Left lung (tissue), 10 donors: ENCODE data around the gene RMI2. TPM values are rescaled to one million over a fixed set of nuclear protein-coding genes. Genes with fewer than 3 reads are reported as not detected.

ENCODE experiments used
- ATAC-seq: fragments of 200-7000 bp; cut with Tn5 transposase; one replicate; pipeline ENCODE4 v1.9.1; 2020; ENCODE audit warnings: moderate library complexity
- DNase-seq, 4 donors: peaks; one replicate each; pipeline ENCODE4 v3.0.0-alpha.2; 2013 to 2020
- H3K27ac ChIP-seq, 2 donors: fragments of 200-600 bp; sonication (generic) in 1 of 2; one replicate each; pipeline versions ENCODE4 v1.5.0 to v1.8.0; 2020 to 2021
- H3K27me3 ChIP-seq, 2 donors: fragments of 200-600 bp; sonication (generic) in 1 of 2; one replicate each; pipeline versions ENCODE4 v1.5.0 to v1.8.0; 2020 to 2021
- H3K36me3 ChIP-seq, 2 donors: fragments of 200-600 bp; sonication (generic) in 1 of 2; one replicate each; pipeline versions ENCODE4 v1.5.0 to v1.8.0; 2020 to 2021
- H3K4me1 ChIP-seq, 2 donors: fragments of 200-600 bp; one replicate each; pipeline ENCODE4 v1.8.0; 2021
- H3K4me3 ChIP-seq, 2 donors: fragments of 200-600 bp; sonication (generic) in 1 of 2; one replicate each; pipeline versions ENCODE4 v1.5.0 to v1.8.0; 2020 to 2021; ENCODE audit warnings: mild to moderate bottlenecking in 1 of 2
- H3K9me3 ChIP-seq, 2 donors: fragments of 200-600 bp; sonication (generic) in 1 of 2; one replicate each; pipeline versions ENCODE4 v1.5.0 to v1.8.0; 2020 to 2021
- intact Hi-C, 2 donors: fragments of 100-400 bp; cut with DNase I; formaldehyde crosslinking; loops; one replicate each; pipeline versions ENCODE4 v1.11.2 to v1.14.2; 2022
- polyA plus RNA-seq, 6 donors: library from polyadenylated mRNA; unstranded; fragments of 120-200 nt; gene quantifications; one replicate each; pipeline ENCODE4 v1.2.1, GENCODE V29; 2013; ENCODE audit not compliant: insufficient read length in 6 of 6
- total RNA-seq, 2 donors: library from RNA; stranded (reverse); fragmentation: NEBNext Ultra II Directional; extraction: Animal tissue kit (Norgen Biotek cat#: 25700); gene quantifications; one replicate each; pipeline ENCODE4 v1.2.1, GENCODE V29; 2021
- TF ChIP-seq, protein P1 (sequence below), 2 donors: fragments of 200-600 bp; sonication (generic) in 1 of 2; IDR thresholded peaks; one replicate each; pipeline versions ENCODE4 v1.5.0 to v1.8.0; 2021; ENCODE audit warnings: antibody characterized with exemption in 2 of 2
- donor health status: DM: no; HTN: yes; CAD: no.
- donor health status: DM: no; HTN: no; CAD: no.

Gene RMI2
- total and polyA plus RNA-seq, 8 donors = 9.6 to 34.5 (median 25.2) TPM

DNA sequence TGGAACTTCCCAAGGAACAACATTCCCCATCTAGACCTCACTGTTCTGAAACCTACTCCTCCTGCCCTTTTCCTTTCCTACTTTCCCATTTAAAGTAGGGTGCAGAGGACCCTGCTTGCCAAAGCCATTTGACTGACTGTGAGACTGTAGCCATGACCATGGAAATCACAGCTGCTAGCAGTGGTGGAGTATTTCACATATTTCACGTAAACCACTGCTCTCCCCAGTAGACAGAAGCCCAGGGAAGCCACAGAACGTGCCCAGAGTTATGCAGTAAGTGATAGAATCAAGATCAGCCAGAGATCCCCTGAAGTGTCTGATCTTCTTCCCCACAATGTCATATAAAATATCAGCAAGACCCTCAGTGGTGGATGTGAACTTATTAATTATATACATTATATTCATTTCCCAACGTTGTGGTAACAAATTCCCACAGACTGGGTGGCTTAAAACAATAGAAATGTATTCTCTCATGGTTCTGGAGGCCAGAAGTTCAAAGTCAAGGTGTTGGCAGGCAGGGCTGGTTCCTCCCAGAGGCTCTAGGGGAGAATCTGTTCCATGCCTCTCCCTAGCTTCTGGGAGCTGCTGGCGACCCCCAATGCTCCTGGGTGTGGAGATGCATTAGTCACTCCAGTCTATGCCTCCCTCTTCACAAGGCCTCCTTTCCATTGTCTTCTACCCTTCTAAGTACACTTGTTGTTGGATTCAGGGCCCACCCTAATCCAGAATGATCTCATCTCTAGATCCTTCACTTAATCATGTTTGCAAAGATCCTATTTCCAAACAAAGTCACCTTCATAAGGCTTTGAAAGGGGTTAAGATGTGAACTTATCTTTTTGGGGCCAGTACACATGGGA, 43.4 kb upstream of the RMI2 start:
- DNase-seq (no peak), ATAC-seq (no peak)
- Histone ChIP-seq H3K4me1 (peaks cover 12 to 26% of the 10 kb centered on the region in 2 donors), H3K27ac (no peak overlapping the region), H3K27me3 (no peaks in the 10 kb centered on the region), H3K36me3 (no peaks in the 10 kb centered on the region), H3K9me3 (no peaks in the 10 kb centered on the region), H3K4me3 (no peak overlapping the region)
- TF ChIP-seq, protein P1, sequence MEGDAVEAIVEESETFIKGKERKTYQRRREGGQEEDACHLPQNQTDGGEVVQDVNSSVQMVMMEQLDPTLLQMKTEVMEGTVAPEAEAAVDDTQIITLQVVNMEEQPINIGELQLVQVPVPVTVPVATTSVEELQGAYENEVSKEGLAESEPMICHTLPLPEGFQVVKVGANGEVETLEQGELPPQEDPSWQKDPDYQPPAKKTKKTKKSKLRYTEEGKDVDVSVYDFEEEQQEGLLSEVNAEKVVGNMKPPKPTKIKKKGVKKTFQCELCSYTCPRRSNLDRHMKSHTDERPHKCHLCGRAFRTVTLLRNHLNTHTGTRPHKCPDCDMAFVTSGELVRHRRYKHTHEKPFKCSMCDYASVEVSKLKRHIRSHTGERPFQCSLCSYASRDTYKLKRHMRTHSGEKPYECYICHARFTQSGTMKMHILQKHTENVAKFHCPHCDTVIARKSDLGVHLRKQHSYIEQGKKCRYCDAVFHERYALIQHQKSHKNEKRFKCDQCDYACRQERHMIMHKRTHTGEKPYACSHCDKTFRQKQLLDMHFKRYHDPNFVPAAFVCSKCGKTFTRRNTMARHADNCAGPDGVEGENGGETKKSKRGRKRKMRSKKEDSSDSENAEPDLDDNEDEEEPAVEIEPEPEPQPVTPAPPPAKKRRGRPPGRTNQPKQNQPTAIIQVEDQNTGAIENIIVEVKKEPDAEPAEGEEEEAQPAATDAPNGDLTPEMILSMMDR (IDR thresholded peaks at IDR 0.05) = no peak
- intact Hi-C loops = no loop called here

DNA sequence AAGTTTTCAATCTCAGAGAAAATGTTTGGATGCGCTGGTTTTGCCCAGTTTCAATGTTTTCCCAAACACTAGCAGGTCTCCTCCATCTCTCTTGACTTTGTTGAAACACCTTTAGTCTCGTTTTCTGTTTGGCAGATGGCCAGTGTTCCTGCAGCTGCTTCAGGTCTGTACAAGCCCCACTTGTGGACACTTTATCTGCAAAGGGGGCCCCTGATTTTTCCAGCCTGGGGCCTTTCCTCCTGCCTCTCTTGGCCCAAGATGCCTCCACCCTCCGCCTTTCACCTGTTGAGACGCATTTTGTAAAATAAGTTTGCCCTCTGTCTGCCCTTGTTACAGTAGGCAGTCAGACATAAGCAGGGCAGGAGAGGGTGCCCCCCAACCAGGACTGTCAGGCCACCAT, 42.3 kb upstream of the RMI2 start:
- ATAC-seq (peak; percentile 10), DNase-seq (peak in 1 of 4 donors; percentile 81)
- no peaks in the 10 kb centered on the region for H3K36me3 ChIP-seq
- H3K9me3 ChIP-seq = no peaks in the 10 kb centered on the region
- TF ChIP-seq, protein P1 (IDR thresholded peaks at IDR 0.05) = no peak
- no peak overlapping the region for H3K4me3 ChIP-seq
- peaks cover 2 to 22% of the 10 kb centered on the region in 2 donors for H3K4me1 ChIP-seq
- peak overlapping the region; percentile 55 to 71 for H3K27ac ChIP-seq
- intact Hi-C loops = no loop called here
- no peaks in the 10 kb centered on the region for H3K27me3 ChIP-seq

DNA sequence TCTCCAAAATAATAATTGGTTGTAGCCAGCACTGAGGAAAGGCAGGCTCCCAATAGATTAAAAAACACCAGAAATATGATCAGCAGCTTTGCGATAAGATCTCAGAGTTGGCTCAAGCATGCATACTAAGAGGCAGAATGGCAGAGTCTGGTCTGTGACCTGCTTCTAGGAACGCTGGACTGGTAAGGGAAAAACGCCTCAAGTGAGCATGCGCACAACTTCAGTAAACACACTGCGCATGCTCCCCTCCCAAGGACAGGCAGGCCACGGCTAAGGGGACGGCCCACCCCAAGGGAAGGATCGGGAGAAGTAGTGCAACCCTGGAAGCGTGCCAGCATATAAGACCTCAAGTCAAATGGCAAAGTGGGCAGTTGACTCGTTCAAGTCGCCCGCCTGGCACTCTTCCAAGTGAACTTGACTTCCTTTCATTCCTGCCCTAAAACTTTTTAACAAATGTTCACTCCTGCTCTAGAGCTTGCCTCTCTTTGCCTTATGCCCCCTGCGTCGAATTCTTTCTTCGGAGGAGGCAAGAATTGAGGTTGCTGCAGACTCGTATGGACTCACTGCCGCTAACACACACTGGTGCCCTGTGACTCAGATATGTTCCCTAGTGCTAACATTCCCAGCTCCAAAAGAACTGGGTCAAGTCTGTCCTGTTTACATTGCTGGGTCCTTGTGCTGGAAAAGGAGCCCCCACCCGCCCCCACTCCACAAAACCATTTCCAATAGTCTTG, 41.7 kb upstream of the RMI2 start:
- Histone ChIP-seq H3K4me3 (no peak overlapping the region), H3K36me3 (no peaks in the 10 kb centered on the region), H3K27me3 (no peaks in the 10 kb centered on the region), H3K4me1 (peaks cover 4 to 22% of the 10 kb centered on the region in 2 donors), H3K27ac (peak overlapping the region; percentile 55 to 71), H3K9me3 (no peaks in the 10 kb centered on the region)
- TF ChIP-seq, protein P1 (IDR thresholded peaks at IDR 0.05) = no peak
- DNase-seq = peak in 2 of 4 donors; percentile 58 to 81
- ATAC-seq = peak; percentile 78
- intact Hi-C loops = no loop called here

DNA sequence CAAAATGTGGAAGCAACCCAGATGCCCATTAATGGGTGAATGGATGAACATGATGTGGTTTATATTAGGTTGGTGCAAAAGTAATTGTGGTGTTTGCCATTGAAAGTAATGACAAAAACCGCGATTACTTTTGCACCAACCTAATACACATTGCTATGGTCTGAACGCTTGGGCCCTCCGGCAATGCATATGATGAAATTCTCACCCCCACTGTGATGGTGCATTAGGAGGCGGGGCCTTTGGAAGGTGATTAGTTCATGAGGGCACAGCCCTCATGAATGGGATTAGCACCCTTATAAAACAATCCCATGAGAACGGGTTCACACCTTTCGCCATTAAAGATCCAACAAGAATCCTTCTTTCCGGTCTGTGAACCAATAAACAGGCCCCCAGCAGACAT, 38.9 kb upstream of the RMI2 start:
- Histone ChIP-seq H3K9me3 (no peaks in the 10 kb centered on the region), H3K4me1 (peaks cover 4 to 50% of the 10 kb centered on the region in 2 donors), H3K4me3 (no peak overlapping the region), H3K27me3 (no peaks in the 10 kb centered on the region), H3K36me3 (no peaks in the 10 kb centered on the region), H3K27ac (peak overlapping the region in 1 of 2 donors; percentile 75)
- ATAC-seq = no peak
- intact Hi-C loops = no loop called here
- DNase-seq = no peak
- TF ChIP-seq, protein P1 (IDR thresholded peaks at IDR 0.05) = no peak
